ENCODE data around the gene MELTF.
A peak's percentile ranks its signal among the peaks of the same experiment; 100 is the strongest.

Gene MELTF

DNA sequence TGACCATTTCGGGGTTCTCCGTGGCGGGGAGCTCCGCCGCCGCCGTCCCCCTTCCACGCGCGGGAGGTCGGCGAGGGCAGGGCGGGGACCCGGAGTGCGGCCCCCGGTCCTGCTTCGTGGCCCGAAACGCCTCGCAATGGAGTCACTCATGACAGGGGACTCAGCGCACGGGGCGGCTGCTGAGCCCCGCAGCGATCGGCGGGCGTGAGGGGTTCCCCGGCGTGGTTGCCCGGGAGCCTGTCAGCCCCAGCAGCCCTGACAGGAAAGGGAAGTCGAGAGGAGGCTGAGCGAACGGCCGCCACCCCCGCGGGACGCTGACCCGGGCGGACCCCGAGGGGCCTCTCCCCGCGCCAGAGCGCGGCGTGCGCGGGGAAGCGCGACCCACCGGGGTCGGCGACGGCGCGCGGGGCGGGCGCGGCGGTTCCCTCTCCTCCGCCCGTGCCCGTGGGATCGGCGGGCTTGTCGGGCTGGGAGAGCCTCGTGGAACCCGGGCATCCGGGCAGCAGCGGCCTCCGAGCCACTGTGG is 60.4 kb downstream of the MELTF start:
- no peaks in the 10 kb centered on the region for H4K20me1 ChIP-seq (ENCODE audit: low read depth, low read length)
- no peaks in the 10 kb centered on the region for H3F3A ChIP-seq (ENCODE audit: insufficient read depth)
- H3K36me3 ChIP-seq (ENCODE audit: low read length) = no peaks in the 10 kb centered on the region
- H3K4me3 ChIP-seq (ENCODE audit: insufficient read depth, low read length, poor library complexity, severe bottlenecking) = peak overlapping the region; percentile 67
- no peak for TF ChIP-seq EZH2phosphoT487 (conservative IDR thresholded peaks at IDR 0.05; ENCODE audit: low read length)
- TF ChIP-seq, protein P1, sequence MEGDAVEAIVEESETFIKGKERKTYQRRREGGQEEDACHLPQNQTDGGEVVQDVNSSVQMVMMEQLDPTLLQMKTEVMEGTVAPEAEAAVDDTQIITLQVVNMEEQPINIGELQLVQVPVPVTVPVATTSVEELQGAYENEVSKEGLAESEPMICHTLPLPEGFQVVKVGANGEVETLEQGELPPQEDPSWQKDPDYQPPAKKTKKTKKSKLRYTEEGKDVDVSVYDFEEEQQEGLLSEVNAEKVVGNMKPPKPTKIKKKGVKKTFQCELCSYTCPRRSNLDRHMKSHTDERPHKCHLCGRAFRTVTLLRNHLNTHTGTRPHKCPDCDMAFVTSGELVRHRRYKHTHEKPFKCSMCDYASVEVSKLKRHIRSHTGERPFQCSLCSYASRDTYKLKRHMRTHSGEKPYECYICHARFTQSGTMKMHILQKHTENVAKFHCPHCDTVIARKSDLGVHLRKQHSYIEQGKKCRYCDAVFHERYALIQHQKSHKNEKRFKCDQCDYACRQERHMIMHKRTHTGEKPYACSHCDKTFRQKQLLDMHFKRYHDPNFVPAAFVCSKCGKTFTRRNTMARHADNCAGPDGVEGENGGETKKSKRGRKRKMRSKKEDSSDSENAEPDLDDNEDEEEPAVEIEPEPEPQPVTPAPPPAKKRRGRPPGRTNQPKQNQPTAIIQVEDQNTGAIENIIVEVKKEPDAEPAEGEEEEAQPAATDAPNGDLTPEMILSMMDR (IDR thresholded peaks at IDR 0.05; ENCODE audit: insufficient read depth, low read length, poor library complexity, severe bottlenecking) = no peak
- H2AFZ ChIP-seq (ENCODE audit: low read depth, low read length, severe bottlenecking) = peak overlapping the region; percentile 96
- no peaks in the 10 kb centered on the region for H3K79me2 ChIP-seq (ENCODE audit: insufficient read depth, low read length)
- H3K27ac ChIP-seq (ENCODE audit: low read depth, low read length) = no peak overlapping the region; the same call in 1 of the 2 replicates
- peak overlapping the region; percentile 84 for H3K9ac ChIP-seq (ENCODE audit: low read length)
- H3K4me2 ChIP-seq (ENCODE audit: low read depth, low read length, poor library complexity, severe bottlenecking) = peak overlapping the region; percentile 93
- no peaks in the 10 kb centered on the region for H3K9me2 ChIP-seq (replicated peaks; ENCODE audit: insufficient read depth, low read length)
- H3K27me3 ChIP-seq (ENCODE audit: low read length) = no peaks in the 10 kb centered on the region
- H3K9me3 ChIP-seq (ENCODE audit: insufficient read depth, low read length) = no peaks in the 10 kb centered on the region

DNA sequence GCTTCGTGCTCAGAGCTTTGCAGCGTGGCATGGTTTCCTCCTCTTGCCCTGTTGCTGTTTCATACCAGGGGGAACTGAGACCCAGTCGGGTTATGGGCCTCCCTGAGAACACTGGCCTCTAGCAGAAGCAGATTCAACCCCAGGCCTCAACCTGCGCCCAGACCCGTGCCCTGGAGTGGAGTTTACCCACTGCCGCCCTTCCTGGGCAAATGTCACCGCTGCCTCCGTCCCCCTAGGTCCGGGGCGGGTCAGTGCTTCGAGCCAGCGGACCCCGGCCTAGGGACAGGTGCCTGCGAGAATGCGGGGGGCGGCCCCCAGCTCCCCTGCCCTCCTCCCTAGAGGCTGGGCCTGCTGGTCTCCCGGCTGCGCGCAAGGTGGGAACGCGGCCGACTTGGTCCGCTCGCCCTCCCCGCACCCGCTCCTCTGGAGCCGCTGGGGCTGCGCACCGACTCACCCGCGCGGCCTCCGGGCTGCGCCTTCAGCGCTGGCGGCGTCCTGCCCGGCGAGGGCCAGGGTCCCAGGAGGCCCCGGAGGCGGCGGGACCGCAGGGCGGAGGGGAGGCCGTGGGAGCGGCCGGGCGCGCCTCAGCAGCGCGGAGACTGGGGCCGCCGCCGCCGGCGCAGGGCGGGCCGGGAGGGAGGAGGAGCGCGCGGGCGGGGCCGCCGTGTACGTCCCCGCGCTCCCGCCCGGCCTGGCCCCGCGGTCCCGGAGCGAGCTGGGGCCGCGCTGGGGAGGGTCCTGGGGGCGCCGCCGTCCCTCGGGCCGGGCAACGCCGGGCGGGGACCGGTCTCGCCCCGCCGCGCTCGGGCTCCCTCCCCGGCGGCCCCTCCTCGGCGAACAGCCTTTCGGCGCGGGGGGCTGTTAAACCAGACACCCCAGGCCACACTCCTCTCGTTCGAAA is 61.1 kb downstream of the MELTF start, which contains the start of gene PIGZ:
PIGZ (minus strand) TSS at position 601 of the 901 bp plus-strand sequence. CDS start 16,802 bp downstream, outside the sequence.
- no peak within 1 kb of the TSS; the same call in 1 of the 2 replicates for H3K27ac ChIP-seq (ENCODE audit: low read depth, low read length)
- no peaks in the 10 kb centered on the region for H3K79me2 ChIP-seq (ENCODE audit: insufficient read depth, low read length)
- TF ChIP-seq, protein P1 (IDR thresholded peaks at IDR 0.05; ENCODE audit: insufficient read depth, low read length, poor library complexity, severe bottlenecking) = no peak
- no peak for TF ChIP-seq EZH2phosphoT487 (conservative IDR thresholded peaks at IDR 0.05; ENCODE audit: low read length)
- peak within 1 kb of the TSS; percentile 84 for H3K9ac ChIP-seq (ENCODE audit: low read length)
- H3K4me2 ChIP-seq (ENCODE audit: low read depth, low read length, poor library complexity, severe bottlenecking) = peak within 1 kb of the TSS; percentile 93
- no peaks in the 10 kb centered on the region for H3K27me3 ChIP-seq (ENCODE audit: low read length)
- no peaks in the 10 kb centered on the region for H3K9me3 ChIP-seq (ENCODE audit: insufficient read depth, low read length)
- peak within 1 kb of the TSS; percentile 96 for H2AFZ ChIP-seq (ENCODE audit: low read depth, low read length, severe bottlenecking)
- no peaks in the 10 kb centered on the region for H3K9me2 ChIP-seq (replicated peaks; ENCODE audit: insufficient read depth, low read length)
- no peaks in the 10 kb centered on the region for H3K36me3 ChIP-seq (ENCODE audit: low read length)
- no peaks in the 10 kb centered on the region for H3F3A ChIP-seq (ENCODE audit: insufficient read depth)
- H4K20me1 ChIP-seq (ENCODE audit: low read depth, low read length) = no peaks in the 10 kb centered on the region
- peak within 1 kb of the TSS; percentile 67 for H3K4me3 ChIP-seq (ENCODE audit: insufficient read depth, low read length, poor library complexity, severe bottlenecking)

DNA sequence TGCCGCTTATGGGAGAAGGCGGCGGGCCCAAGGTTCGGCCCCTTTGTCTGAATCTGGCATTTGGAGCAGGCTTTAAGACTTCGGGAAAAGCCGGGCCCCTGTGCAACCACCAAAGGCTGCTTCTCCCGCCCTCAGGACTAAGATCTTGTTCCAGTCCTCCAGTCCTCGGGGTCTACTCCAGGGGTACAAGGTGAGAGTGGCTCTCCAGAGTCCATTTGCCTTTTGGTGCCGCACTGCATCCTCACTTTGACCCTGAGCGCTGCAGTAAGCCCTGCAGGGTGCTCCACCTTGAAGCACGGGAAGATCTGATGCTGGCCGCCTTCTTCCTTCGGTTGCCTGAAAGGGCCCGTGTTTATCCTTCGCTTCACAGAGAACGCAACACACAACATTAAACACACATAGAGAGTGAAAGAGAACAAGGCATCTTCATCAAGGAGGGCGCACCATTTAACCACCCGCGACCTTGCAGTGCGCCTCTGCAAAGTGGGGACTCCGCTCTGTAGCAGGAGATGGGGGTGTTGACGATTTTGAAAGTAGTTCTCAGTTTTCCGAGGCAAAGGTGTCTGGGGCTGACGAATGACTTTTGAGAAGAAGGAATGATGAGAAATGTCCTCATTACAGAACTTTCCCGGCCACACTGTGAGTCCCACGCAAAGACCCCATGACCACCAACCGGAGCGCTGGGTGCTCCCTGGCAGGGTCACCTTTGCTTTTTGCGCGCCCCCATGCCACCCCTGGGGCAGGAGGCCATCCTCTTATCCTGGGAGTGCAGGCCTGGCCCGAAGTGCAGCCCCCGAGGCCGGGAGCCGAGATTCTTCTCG is 62.0 kb downstream of the MELTF start:
- H3K9me2 ChIP-seq (replicated peaks; ENCODE audit: insufficient read depth, low read length) = no peaks in the 10 kb centered on the region
- peak overlapping the region; percentile 84; the same call in 1 of the 2 replicates for H3K9ac ChIP-seq (ENCODE audit: low read length)
- no peaks in the 10 kb centered on the region for H3K9me3 ChIP-seq (ENCODE audit: insufficient read depth, low read length)
- H3K4me2 ChIP-seq (ENCODE audit: low read depth, low read length, poor library complexity, severe bottlenecking) = peak overlapping the region; percentile 93
- H3K36me3 ChIP-seq (ENCODE audit: low read length) = no peaks in the 10 kb centered on the region
- H4K20me1 ChIP-seq (ENCODE audit: low read depth, low read length) = no peaks in the 10 kb centered on the region
- no peaks in the 10 kb centered on the region for H3F3A ChIP-seq (ENCODE audit: insufficient read depth)
- peak overlapping the region; percentile 39 for H3K4me3 ChIP-seq (ENCODE audit: insufficient read depth, low read length, poor library complexity, severe bottlenecking)
- H3K79me2 ChIP-seq (ENCODE audit: insufficient read depth, low read length) = no peaks in the 10 kb centered on the region
- no peaks in the 10 kb centered on the region for H3K27me3 ChIP-seq (ENCODE audit: low read length)
- no peak overlapping the region for H2AFZ ChIP-seq (ENCODE audit: low read depth, low read length, severe bottlenecking)
- TF ChIP-seq, protein P1 (IDR thresholded peaks at IDR 0.05; ENCODE audit: insufficient read depth, low read length, poor library complexity, severe bottlenecking) = no peak
- no peak for TF ChIP-seq EZH2phosphoT487 (conservative IDR thresholded peaks at IDR 0.05; ENCODE audit: low read length)
- H3K27ac ChIP-seq (ENCODE audit: low read depth, low read length) = no peak overlapping the region

All from SU-DHL-6 (cell line).